Measurements from ENCODE around the gene B4GALNT3.

Gene B4GALNT3

GRCh38 chr12:578748-579419, 119.1 kb downstream of the B4GALNT3 start:
- DNase-seq, result peak; percentile 74

- no peak for DNase-seq
Measured at GRCh38 chr12:579420-580110, 119.8 kb downstream of the B4GALNT3 start.

GRCh38 chr12:580813-581212, 121.1 kb downstream of the B4GALNT3 start:
- DNase-seq, result no peak

GRCh38 chr12:581321-581720, 121.6 kb downstream of the B4GALNT3 start:
- DNase-seq, result no peak

- DNase-seq, result no peak
Measured at GRCh38 chr12:581746-582145, 122.0 kb downstream of the B4GALNT3 start.

GRCh38 chr12:583251-583869, 123.6 kb downstream of the B4GALNT3 start:
- no peak for DNase-seq

GRCh38 chr12:585062-586061, 125.6 kb downstream of the B4GALNT3 start:
- DNase-seq, result no peak

GRCh38 chr12:586318-587071, 126.8 kb downstream of the B4GALNT3 start:
- DNase-seq, result no peak

- no peak for DNase-seq
Measured at GRCh38 chr12:587132-588023, 127.6 kb downstream of the B4GALNT3 start.

GRCh38 chr12:588024-588322, 128.2 kb downstream of the B4GALNT3 start:
- no peak for DNase-seq

- DNase-seq, result no peak
Measured at GRCh38 chr12:588646-589045, 128.9 kb downstream of the B4GALNT3 start.

- DNase-seq, result no peak
Measured at GRCh38 chr12:590206-590750, 130.5 kb downstream of the B4GALNT3 start.

GRCh38 chr12:591167-592023, 131.7 kb downstream of the B4GALNT3 start:
- no peak for DNase-seq

GRCh38 chr12:592024-592505, 132.3 kb downstream of the B4GALNT3 start:
- no peak for DNase-seq

- DNase-seq, result no peak
Measured at GRCh38 chr12:593396-594270, 133.9 kb downstream of the B4GALNT3 start.

- DNase-seq, result no peak
Measured at GRCh38 chr12:597926-598568, 138.3 kb downstream of the B4GALNT3 start.

GRCh38 chr12:599756-600155, 140.0 kb downstream of the B4GALNT3 start:
- DNase-seq, result no peak

All from NCI-H1092 treated with DMSO at 0.1 percent for 48 hours (cell line).